ENCODE measurements around the gene KIF22.
A peak's percentile ranks its signal among the peaks of the same experiment; 100 is the strongest.

KIF22 gene

DNA sequence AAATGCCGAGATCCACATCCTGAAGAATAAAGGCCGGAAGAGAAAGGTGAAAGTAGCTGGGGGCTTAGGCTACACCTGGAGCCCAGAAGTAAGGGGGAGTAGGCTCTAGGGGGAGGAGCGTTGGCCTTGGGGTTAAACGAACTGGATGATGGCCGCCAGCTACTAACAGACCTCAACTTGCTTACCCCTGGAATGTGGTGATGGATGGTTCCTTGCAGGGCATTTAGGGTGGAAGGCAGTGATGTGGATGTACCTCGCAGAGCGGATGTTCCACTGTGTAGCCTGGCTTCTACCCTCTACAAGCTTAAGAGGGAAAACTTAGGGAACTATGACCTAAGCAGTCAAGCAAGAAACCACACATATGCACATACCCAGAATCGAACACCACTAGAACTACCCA, 13.5 kb downstream of the KIF22 start:
- TF ChIP-seq POLR2A (IDR thresholded peaks at IDR 0.05; ENCODE audit: low read length): no peak
- TF ChIP-seq GATA1 (IDR thresholded peaks at IDR 0.05; ENCODE audit: low read depth, low read length): no peak
- DNase-seq: no peak

DNA sequence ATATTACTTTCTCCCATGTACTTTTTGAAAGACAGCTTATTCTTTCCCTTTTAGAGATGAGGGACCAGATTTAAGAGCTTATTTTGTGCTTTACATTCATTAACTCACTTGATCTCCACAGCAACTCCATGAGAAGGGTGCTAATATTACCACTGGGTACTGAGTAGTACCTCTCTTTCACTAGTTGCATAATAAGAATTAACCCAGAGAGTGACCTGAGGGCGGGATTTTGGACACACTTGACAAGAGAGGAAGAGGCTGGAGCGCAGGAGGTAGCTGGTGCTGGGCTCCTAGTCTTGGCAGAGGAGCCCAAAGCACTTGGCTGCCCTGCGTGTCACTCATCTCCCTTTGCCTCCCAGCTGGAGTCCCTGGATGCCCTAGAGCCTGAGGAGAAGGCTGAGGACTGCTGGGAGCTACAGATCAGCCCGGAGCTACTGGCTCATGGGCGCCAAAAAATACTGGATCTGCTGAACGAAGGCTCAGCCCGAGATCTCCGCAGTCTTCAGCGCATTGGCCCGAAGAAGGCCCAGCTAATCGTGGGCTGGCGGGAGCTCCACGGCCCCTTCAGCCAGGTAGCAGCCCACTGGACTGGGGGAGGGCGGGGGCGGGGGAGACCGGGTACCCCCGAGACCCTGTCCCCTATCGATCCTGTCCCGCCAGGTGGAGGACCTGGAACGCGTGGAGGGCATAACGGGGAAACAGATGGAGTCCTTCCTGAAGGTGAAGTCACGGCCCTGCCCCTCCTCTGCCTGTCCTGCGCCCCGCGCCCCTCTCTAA, 14.1 kb downstream of the KIF22 start:
- DNase-seq: no peak

DNA sequence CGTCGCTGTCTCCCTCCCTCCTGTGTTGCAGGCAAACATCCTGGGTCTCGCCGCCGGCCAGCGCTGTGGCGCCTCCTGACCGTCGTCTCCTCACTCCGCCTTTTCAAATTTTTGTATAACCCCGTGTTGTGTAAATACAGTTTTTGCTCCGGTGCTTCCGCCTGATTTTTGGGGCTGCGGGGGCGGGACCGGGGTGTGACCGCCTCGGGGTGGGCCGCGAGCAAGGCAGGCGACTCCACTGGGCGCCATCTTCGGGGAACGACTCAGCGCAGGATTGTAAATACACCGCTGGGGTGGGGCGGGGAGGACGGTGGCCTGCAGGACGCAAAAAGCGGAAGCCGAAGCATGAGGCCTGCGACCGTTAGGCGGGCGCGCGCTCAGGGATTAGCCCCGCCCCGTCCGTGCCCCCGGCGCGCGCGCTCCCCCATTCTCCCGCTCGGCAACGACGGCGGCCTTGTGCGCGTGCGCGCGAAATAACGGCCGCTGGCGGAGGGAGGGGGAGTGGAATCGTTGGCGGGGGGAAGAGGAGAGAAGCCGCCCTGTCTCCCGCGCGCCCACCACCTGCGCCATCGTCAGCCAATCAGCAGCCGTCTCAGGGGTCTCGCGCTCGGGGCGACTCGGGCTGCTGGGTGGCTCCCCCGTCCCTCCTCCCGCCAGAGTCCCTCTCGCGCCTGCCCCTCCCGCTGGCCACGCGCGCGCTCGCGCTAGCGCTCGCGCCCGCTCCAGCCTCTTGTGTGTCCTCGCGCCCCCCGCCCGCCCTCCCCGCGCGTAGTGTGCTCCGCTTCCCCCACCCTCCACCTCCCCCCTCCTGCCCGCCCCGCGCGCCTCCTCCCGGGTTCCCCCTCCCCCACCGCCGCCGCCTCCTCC, 14.9 kb downstream of the KIF22 start:
- DNase-seq: peak; percentile 99
- TF ChIP-seq GATA1 (IDR thresholded peaks at IDR 0.05; ENCODE audit: low read depth, low read length) (no peak), POLR2A (IDR thresholded peaks at IDR 0.05; ENCODE audit: low read length) (peak; percentile 87)

More for the DNA sequence above, 14.1 kb downstream of the KIF22 start:
- TF ChIP-seq POLR2A (IDR thresholded peaks at IDR 0.05; ENCODE audit: low read length): no peak
- no peak for TF ChIP-seq GATA1 (IDR thresholded peaks at IDR 0.05; ENCODE audit: low read depth, low read length)

DNA sequence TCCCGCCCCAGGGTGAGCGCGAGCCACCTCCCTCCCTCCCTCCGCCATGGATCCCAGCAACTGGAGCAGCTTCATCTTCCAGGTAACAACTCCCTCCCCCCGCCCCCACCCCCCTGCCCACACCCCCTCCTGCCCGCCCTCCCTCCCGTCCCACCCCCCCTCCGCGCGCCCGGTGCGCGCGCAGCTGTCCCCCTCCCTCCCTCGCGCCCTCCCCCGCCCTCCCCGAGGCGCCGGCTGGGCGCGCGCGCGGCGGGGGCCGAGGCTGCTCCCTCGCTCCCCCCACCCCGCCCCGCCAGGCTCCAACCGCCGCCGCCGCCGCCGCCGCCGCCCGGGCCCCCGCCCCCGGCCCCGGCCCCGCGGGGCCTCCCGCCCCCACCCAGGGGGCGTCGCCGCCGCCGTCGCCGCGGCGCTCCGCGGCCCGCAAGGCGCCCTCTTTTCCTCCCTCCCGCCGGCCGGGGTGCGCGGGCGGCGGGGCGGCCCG, 15.6 kb downstream of the KIF22 start, which contains the start of gene MAZ:
TSS of gene MAZ (plus strand) at position 431 of the 481 bp plus-strand sequence. CDS start 173 bp downstream, outside the sequence.
- TF ChIP-seq GATA1 (IDR thresholded peaks at IDR 0.05; ENCODE audit: low read depth, low read length) (no peak), POLR2A (IDR thresholded peaks at IDR 0.05; ENCODE audit: low read length) (no peak)
- DNase-seq: peak; percentile 94 to 96

DNA sequence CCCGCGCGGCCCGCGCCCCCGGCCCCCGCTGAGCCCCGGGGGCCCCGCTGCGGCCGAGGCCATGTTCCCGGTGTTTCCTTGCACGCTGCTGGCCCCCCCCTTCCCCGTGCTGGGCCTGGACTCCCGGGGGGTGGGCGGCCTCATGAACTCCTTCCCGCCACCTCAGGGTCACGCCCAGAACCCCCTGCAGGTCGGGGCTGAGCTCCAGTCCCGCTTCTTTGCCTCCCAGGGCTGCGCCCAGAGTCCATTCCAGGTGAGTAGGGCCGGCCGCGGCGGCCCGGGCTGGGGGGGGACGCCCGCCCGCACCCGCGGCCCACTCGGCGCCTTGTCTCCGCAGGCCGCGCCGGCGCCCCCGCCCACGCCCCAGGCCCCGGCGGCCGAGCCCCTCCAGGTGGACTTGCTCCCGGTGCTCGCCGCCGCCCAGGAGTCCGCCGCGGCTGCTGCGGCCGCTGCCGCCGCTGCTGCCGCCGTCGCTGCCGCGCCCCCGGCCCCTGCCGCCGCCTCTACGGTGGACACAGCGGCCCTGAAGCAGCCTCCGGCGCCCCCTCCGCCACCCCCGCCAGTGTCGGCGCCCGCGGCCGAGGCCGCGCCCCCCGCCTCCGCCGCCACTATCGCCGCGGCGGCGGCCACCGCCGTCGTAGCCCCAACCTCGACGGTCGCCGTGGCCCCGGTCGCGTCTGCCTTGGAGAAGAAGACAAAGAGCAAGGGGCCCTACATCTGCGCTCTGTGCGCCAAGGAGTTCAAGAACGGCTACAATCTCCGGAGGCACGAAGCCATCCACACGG, 16.3 kb downstream of the KIF22 start:
- TF ChIP-seq GATA1 (IDR thresholded peaks at IDR 0.05; ENCODE audit: low read depth, low read length) (no peak), POLR2A (IDR thresholded peaks at IDR 0.05; ENCODE audit: low read length) (no peak)
- DNase-seq: peak; percentile 82 to 85

DNA sequence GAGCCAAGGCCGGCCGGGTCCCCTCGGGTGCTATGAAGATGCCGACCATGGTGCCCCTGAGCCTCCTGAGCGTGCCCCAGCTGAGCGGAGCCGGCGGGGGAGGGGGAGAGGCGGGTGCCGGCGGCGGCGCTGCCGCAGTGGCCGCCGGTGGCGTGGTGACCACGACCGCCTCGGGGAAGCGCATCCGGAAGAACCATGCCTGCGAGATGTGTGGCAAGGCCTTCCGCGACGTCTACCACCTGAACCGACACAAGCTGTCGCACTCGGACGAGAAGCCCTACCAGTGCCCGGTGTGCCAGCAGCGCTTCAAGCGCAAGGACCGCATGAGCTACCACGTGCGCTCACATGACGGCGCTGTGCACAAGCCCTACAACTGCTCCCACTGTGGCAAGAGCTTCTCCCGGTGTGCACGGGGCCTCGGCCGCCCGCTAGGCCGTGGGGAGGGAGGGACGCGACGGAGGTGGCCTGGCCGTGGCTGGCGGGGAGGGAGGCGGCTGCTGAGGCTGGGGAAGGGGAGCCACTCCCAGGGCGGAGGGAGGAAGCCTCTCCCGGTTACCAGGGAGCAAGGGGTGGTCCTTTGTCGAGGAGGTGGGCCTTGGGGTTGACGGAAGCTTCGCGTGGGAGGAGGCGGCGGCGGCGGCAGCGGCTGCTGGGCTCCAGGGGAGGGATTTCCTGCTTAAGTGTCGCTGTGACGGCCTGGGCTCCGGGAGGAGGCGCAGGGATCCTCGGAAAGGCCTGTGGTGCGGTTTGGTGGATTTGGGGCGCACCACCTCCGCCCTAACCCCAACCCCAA, 17.1 kb downstream of the KIF22 start:
- DNase-seq: peak; percentile 95
- TF ChIP-seq POLR2A (IDR thresholded peaks at IDR 0.05; ENCODE audit: low read length) (peak; percentile 93), GATA1 (IDR thresholded peaks at IDR 0.05; ENCODE audit: low read depth, low read length) (no peak)

DNA sequence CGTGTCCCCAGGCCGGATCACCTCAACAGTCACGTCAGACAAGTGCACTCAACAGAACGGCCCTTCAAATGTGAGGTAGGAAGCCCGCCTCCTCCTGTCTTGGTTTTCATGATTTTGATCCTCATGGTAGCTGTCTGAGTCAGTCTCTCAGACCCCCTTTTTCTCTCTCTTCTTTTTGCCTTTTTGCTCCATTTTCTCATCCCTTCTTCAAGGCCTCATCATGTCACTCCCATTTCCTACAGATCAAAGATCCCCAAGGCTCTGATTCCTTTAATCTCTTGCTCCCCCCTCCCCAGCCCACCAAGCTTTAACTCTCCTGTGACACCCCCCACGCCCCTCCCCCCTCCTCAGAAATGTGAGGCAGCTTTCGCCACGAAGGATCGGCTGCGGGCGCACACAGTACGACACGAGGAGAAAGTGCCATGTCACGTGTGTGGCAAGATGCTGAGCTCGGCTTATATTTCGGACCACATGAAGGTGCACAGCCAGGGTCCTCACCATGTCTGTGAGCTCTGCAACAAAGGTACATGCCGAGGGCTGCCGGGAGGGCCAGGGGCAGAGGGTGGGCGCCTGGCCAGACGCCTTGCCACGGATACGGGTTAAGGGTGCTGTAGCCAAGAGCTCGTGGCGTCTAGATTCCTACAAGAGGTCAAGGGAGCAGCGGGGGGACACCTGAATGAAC, 17.8 kb downstream of the KIF22 start:
- no peak for DNase-seq
- TF ChIP-seq POLR2A (IDR thresholded peaks at IDR 0.05; ENCODE audit: low read length) (no peak), GATA1 (IDR thresholded peaks at IDR 0.05; ENCODE audit: low read depth, low read length) (no peak)

DNA sequence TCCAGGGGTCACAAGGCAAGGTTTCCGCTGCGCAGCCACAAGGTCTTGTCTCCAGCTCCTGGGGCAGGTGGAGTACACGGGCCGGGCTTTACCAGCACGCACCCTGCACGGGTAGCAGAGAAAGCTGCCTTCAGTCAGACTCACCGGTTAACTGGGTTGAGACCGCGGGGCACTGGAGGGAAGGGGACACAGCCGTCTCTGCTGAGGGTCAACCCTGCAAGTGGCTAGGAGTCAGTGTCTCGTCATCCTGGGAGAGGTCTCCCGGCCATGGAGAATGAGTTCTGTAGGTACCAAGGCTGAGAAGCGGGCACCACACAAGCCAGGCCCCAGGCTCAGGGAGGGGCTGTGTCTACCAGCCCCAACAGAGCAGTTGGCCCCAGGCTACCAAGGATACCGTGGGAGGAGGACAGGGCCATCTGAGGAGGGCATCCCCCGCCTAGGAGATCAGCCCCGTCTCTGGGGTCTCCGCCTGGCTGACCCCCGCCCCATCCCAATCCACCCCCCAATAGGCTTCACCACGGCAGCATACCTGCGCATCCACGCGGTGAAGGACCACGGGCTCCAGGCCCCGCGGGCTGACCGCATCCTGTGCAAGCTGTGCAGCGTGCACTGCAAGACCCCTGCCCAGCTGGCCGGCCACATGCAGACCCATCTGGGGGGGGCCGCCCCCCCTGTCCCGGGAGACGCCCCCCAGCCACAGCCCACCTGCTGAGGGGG, 18.6 kb downstream of the KIF22 start:
- no peak for DNase-seq
- TF ChIP-seq GATA1 (IDR thresholded peaks at IDR 0.05; ENCODE audit: low read depth, low read length) (no peak), POLR2A (IDR thresholded peaks at IDR 0.05; ENCODE audit: low read length) (no peak)

DNA sequence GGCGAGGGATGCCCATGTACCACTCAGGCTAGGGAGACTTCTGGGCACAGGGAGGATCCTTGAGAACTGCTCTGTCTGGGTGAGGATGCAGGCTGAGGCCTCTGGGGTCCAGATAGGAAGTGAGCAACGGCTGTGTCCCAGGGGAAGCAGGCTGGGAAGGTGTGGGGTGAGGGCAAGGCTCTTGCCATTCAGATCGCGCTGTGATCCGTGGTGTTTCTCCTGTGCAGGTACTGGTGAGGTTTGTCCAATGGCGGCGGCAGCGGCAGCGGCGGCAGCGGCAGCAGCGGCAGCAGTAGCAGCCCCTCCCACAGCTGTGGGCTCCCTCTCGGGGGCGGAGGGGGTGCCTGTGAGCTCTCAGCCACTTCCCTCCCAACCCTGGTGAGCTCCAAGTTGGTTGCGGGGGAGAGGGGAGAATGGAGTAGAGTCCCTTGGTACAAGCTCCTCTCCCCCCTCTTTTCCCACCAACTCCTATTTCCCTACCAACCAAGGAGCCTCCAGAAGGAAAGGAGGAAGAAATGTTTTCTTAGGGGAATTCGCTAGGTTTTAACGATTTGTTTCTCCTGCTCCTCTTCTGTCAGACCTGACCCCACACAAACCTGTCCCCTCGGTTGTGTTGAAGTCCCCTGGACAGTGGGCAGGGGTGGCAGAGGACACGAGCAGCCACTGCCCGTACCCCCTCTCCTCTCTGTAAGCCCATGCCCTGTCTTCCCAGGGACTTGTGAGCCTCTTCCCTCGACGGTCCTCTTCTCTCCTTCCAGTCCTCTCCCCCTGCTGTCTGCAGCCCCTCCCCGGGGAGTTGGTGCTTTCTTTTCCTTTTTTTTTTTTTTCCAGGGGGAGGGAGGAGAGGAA, 19.5 kb downstream of the KIF22 start:
- TF ChIP-seq POLR2A (IDR thresholded peaks at IDR 0.05; ENCODE audit: low read length): no peak
- no peak for TF ChIP-seq GATA1 (IDR thresholded peaks at IDR 0.05; ENCODE audit: low read depth, low read length)
- no peak for DNase-seq

DNA sequence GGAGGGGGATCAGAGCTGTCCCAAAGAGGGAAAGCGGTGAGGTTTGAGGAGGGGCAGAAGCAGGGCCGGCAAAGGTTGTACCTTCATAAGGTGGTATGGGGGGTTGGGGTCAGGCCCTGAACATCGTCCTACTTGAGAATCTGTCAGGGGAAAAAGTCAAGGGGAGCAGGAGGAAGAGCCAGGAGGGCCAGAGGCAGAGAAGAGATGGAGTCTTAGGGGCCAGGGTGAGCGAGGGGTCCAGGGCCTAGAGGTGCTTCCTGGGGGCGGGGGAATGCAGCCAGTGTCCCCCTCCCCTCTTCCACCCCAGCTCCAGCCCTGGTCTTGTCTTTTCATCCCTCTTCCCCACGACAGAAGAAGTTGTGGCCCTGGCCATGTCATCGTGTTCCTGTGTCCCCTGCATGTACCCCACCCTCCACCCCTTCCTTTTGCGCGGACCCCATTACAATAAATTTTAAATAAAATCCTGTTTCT, 20.2 kb downstream of the KIF22 start:
- TF ChIP-seq GATA1 (IDR thresholded peaks at IDR 0.05; ENCODE audit: low read depth, low read length): no peak
- no peak for TF ChIP-seq POLR2A (IDR thresholded peaks at IDR 0.05; ENCODE audit: low read length)
- no peak for DNase-seq
